ENCODE data around the gene PRR5.

The PRR5 gene

GRCh38 chr22:44724859-44725258, 22.9 kb downstream of the PRR5 start:
- no peaks in the 10 kb centered on the region for H3K27me3 ChIP-seq (ENCODE audit: control insufficient read depth in 2 of 2, insufficient read depth in 2 of 2, low read length in 2 of 2)
- no peak overlapping the region for H3K9ac ChIP-seq (ENCODE audit: low read depth in 1 of 2, low read length in 2 of 2)
- H3K27ac ChIP-seq (ENCODE audit: low read depth in 2 of 2, low read length in 2 of 2), result no peak overlapping the region
- H3K36me3 ChIP-seq (ENCODE audit: control insufficient read depth in 2 of 2, insufficient read depth in 2 of 2, low read length in 2 of 2), result peaks cover 11 to 22% of the 10 kb centered on the region in 2 donors
- H3K4me3 ChIP-seq (ENCODE audit: low read length in 2 of 2), result no peak overlapping the region
- peaks cover 0 to 6% of the 10 kb centered on the region in 2 donors for H3K4me1 ChIP-seq (ENCODE audit: control insufficient read depth in 2 of 2, insufficient read depth in 2 of 2, low read length in 2 of 2)
- H3K9me3 ChIP-seq (ENCODE audit: control insufficient read depth in 2 of 2, low read length in 2 of 2), result no peaks in the 10 kb centered on the region

GRCh38 chr22:44726439-44726838, 24.4 kb downstream of the PRR5 start:
- Histone ChIP-seq H3K27me3 (ENCODE audit: control insufficient read depth in 2 of 2, insufficient read depth in 2 of 2, low read length in 2 of 2) (no peaks in the 10 kb centered on the region), H3K4me1 (ENCODE audit: control insufficient read depth in 2 of 2, insufficient read depth in 2 of 2, low read length in 2 of 2) (peaks cover 0 to 6% of the 10 kb centered on the region in 2 donors), H3K9ac (ENCODE audit: low read depth in 1 of 2, low read length in 2 of 2) (no peak overlapping the region), H3K9me3 (ENCODE audit: control insufficient read depth in 2 of 2, low read length in 2 of 2) (no peaks in the 10 kb centered on the region), H3K4me3 (ENCODE audit: low read length in 2 of 2) (no peak overlapping the region), H3K27ac (ENCODE audit: low read depth in 2 of 2, low read length in 2 of 2) (no peak overlapping the region), H3K36me3 (ENCODE audit: control insufficient read depth in 2 of 2, insufficient read depth in 2 of 2, low read length in 2 of 2) (peaks cover 14 to 25% of the 10 kb centered on the region in 2 donors)

- no peak overlapping the region for H3K4me3 ChIP-seq (ENCODE audit: low read length in 2 of 2)
- H3K4me1 ChIP-seq (ENCODE audit: control insufficient read depth in 2 of 2, insufficient read depth in 2 of 2, low read length in 2 of 2), result peaks cover 0 to 6% of the 10 kb centered on the region in 2 donors
- no peak overlapping the region for H3K27ac ChIP-seq (ENCODE audit: low read depth in 2 of 2, low read length in 2 of 2)
- no peak overlapping the region for H3K9ac ChIP-seq (ENCODE audit: low read depth in 1 of 2, low read length in 2 of 2)
- no peaks in the 10 kb centered on the region for H3K27me3 ChIP-seq (ENCODE audit: control insufficient read depth in 2 of 2, insufficient read depth in 2 of 2, low read length in 2 of 2)
- peaks cover 10 to 25% of the 10 kb centered on the region in 2 donors for H3K36me3 ChIP-seq (ENCODE audit: control insufficient read depth in 2 of 2, insufficient read depth in 2 of 2, low read length in 2 of 2)
- no peaks in the 10 kb centered on the region for H3K9me3 ChIP-seq (ENCODE audit: control insufficient read depth in 2 of 2, low read length in 2 of 2)
Observed at GRCh38 chr22:44727148-44727547, 25.1 kb downstream of the PRR5 start.

GRCh38 chr22:44727709-44728108, 25.7 kb downstream of the PRR5 start:
- Histone ChIP-seq H3K36me3 (ENCODE audit: control insufficient read depth in 2 of 2, insufficient read depth in 2 of 2, low read length in 2 of 2) (peaks cover 14 to 28% of the 10 kb centered on the region in 2 donors), H3K9me3 (ENCODE audit: control insufficient read depth in 2 of 2, low read length in 2 of 2) (no peaks in the 10 kb centered on the region), H3K4me1 (ENCODE audit: control insufficient read depth in 2 of 2, insufficient read depth in 2 of 2, low read length in 2 of 2) (peaks cover 0 to 6% of the 10 kb centered on the region in 2 donors), H3K27ac (ENCODE audit: low read depth in 2 of 2, low read length in 2 of 2) (no peak overlapping the region), H3K4me3 (ENCODE audit: low read length in 2 of 2) (no peak overlapping the region), H3K27me3 (ENCODE audit: control insufficient read depth in 2 of 2, insufficient read depth in 2 of 2, low read length in 2 of 2) (no peaks in the 10 kb centered on the region), H3K9ac (ENCODE audit: low read depth in 1 of 2, low read length in 2 of 2) (no peak overlapping the region)

GRCh38 chr22:44728761-44729324, 26.8 kb downstream of the PRR5 start:
- Histone ChIP-seq H3K36me3 (ENCODE audit: control insufficient read depth in 2 of 2, insufficient read depth in 2 of 2, low read length in 2 of 2) (peaks cover 15 to 29% of the 10 kb centered on the region in 2 donors), H3K4me3 (ENCODE audit: low read length in 2 of 2) (no peak overlapping the region), H3K9ac (ENCODE audit: low read depth in 1 of 2, low read length in 2 of 2) (no peak overlapping the region), H3K4me1 (ENCODE audit: control insufficient read depth in 2 of 2, insufficient read depth in 2 of 2, low read length in 2 of 2) (peaks cover 0 to 6% of the 10 kb centered on the region in 2 donors), H3K9me3 (ENCODE audit: control insufficient read depth in 2 of 2, low read length in 2 of 2) (no peaks in the 10 kb centered on the region), H3K27me3 (ENCODE audit: control insufficient read depth in 2 of 2, insufficient read depth in 2 of 2, low read length in 2 of 2) (no peaks in the 10 kb centered on the region), H3K27ac (ENCODE audit: low read depth in 2 of 2, low read length in 2 of 2) (peak overlapping the region; percentile 43 to 61)

- Histone ChIP-seq H3K27me3 (ENCODE audit: control insufficient read depth in 2 of 2, insufficient read depth in 2 of 2, low read length in 2 of 2) (no peaks in the 10 kb centered on the region), H3K9me3 (ENCODE audit: control insufficient read depth in 2 of 2, low read length in 2 of 2) (no peaks in the 10 kb centered on the region), H3K4me1 (ENCODE audit: control insufficient read depth in 2 of 2, insufficient read depth in 2 of 2, low read length in 2 of 2) (peaks cover 0 to 6% of the 10 kb centered on the region in 2 donors), H3K36me3 (ENCODE audit: control insufficient read depth in 2 of 2, insufficient read depth in 2 of 2, low read length in 2 of 2) (peaks cover 15 to 29% of the 10 kb centered on the region in 2 donors), H3K4me3 (ENCODE audit: low read length in 2 of 2) (no peak overlapping the region), H3K27ac (ENCODE audit: low read depth in 2 of 2, low read length in 2 of 2) (peak overlapping the region; percentile 43 to 61), H3K9ac (ENCODE audit: low read depth in 1 of 2, low read length in 2 of 2) (no peak overlapping the region)
Observed at GRCh38 chr22:44729391-44730021, 27.5 kb downstream of the PRR5 start.

- Histone ChIP-seq H3K27me3 (ENCODE audit: control insufficient read depth in 2 of 2, insufficient read depth in 2 of 2, low read length in 2 of 2) (no peaks in the 10 kb centered on the region), H3K9ac (ENCODE audit: low read depth in 1 of 2, low read length in 2 of 2) (no peak overlapping the region), H3K27ac (ENCODE audit: low read depth in 2 of 2, low read length in 2 of 2) (peak overlapping the region in 1 of 2 donors; percentile 43), H3K36me3 (ENCODE audit: control insufficient read depth in 2 of 2, insufficient read depth in 2 of 2, low read length in 2 of 2) (peaks cover 15 to 24% of the 10 kb centered on the region in 2 donors), H3K4me3 (ENCODE audit: low read length in 2 of 2) (no peak overlapping the region), H3K9me3 (ENCODE audit: control insufficient read depth in 2 of 2, low read length in 2 of 2) (no peaks in the 10 kb centered on the region), H3K4me1 (ENCODE audit: control insufficient read depth in 2 of 2, insufficient read depth in 2 of 2, low read length in 2 of 2) (peaks cover 0 to 6% of the 10 kb centered on the region in 2 donors)
Observed at GRCh38 chr22:44730022-44730393, 28.0 kb downstream of the PRR5 start.

GRCh38 chr22:44730490-44731356, 28.7 kb downstream of the PRR5 start:
- H3K4me3 ChIP-seq (ENCODE audit: low read length in 2 of 2), result no peak overlapping the region
- no peak overlapping the region for H3K27ac ChIP-seq (ENCODE audit: low read depth in 2 of 2, low read length in 2 of 2)

GRCh38 chr22:44731357-44731970, 29.5 kb downstream of the PRR5 start:
- H3K27me3 ChIP-seq (ENCODE audit: control insufficient read depth in 2 of 2, insufficient read depth in 2 of 2, low read length in 2 of 2), result no peaks in the 10 kb centered on the region
- H3K36me3 ChIP-seq (ENCODE audit: control insufficient read depth in 2 of 2, insufficient read depth in 2 of 2, low read length in 2 of 2), result peaks cover 15 to 20% of the 10 kb centered on the region in 2 donors

More at GRCh38 chr22:44730490-44731356, 28.7 kb downstream of the PRR5 start:
- Histone ChIP-seq H3K27me3 (ENCODE audit: control insufficient read depth in 2 of 2, insufficient read depth in 2 of 2, low read length in 2 of 2) (no peaks in the 10 kb centered on the region), H3K36me3 (ENCODE audit: control insufficient read depth in 2 of 2, insufficient read depth in 2 of 2, low read length in 2 of 2) (peaks cover 15 to 20% of the 10 kb centered on the region in 2 donors), H3K9me3 (ENCODE audit: control insufficient read depth in 2 of 2, low read length in 2 of 2) (no peaks in the 10 kb centered on the region), H3K9ac (ENCODE audit: low read depth in 1 of 2, low read length in 2 of 2) (no peak overlapping the region), H3K4me1 (ENCODE audit: control insufficient read depth in 2 of 2, insufficient read depth in 2 of 2, low read length in 2 of 2) (peaks cover 0 to 6% of the 10 kb centered on the region in 2 donors)

More at GRCh38 chr22:44731357-44731970, 29.5 kb downstream of the PRR5 start:
- H3K9me3 ChIP-seq (ENCODE audit: control insufficient read depth in 2 of 2, low read length in 2 of 2), result no peaks in the 10 kb centered on the region
- H3K4me3 ChIP-seq (ENCODE audit: low read length in 2 of 2), result no peak overlapping the region
- H3K4me1 ChIP-seq (ENCODE audit: control insufficient read depth in 2 of 2, insufficient read depth in 2 of 2, low read length in 2 of 2), result peaks cover 0 to 13% of the 10 kb centered on the region in 2 donors
- no peak overlapping the region for H3K27ac ChIP-seq (ENCODE audit: low read depth in 2 of 2, low read length in 2 of 2)
- no peak overlapping the region for H3K9ac ChIP-seq (ENCODE audit: low read depth in 1 of 2, low read length in 2 of 2)

Data from mucosa of rectum (tissue), 2 donors.